Measurements from ENCODE around the gene NUBP2. TPM values are rescaled to one million over a fixed set of nuclear protein-coding genes. Genes with fewer than 3 reads are reported as not detected.

The NUBP2 gene
- total and polyA plus RNA-seq, 7 experiments from 2014 or later: 39.3 to 98.9 (median 57.4) TPM

GRCh38 chr16:1746693-1747195, 36.0 kb upstream of the NUBP2 start:
- DNase-seq (no peak), ATAC-seq (no peak)
- Mint-ChIP-seq H3K27me3 (no peaks in the 10 kb centered on the region), H3K36me3 (peaks cover 0 to 18% (median 3%) of the 10 kb centered on the region in 5 donors), H3K4me3 (no peak overlapping the region), H3K4me1 (peaks cover 0 to 3% (median 0%) of the 10 kb centered on the region in 7 donors), H3K9me3 (no peaks in the 10 kb centered on the region), H3K27ac (no peak overlapping the region)
- ChIA-PET CTCF (no interaction called here), POLR2A (no interaction called here)
- intact Hi-C loops (cut with micrococcal nuclease): no loop called here
- Histone ChIP-seq H3K9me3 (ENCODE audit: control insufficient read depth in 2 of 3, low read length in 3 of 3) (no peaks in the 10 kb centered on the region), H3K36me3 (ENCODE audit: control insufficient read depth in 2 of 3, insufficient read depth in 3 of 3, low read length in 3 of 3) (peaks cover 5 to 86% (median 5%) of the 10 kb centered on the region in 3 experiments), H3K4me3 (ENCODE audit: low read length) (no peak overlapping the region), H3K27me3 (ENCODE audit: control insufficient read depth in 2 of 2, insufficient read depth in 2 of 2, low read length in 2 of 2) (no peaks in the 10 kb centered on the region), H3K27ac (ENCODE audit: low read depth, low read length) (no peak overlapping the region), H3K4me1 (ENCODE audit: control insufficient read depth in 2 of 2, insufficient read depth in 2 of 2, low read length in 2 of 2) (no peaks in the 10 kb centered on the region)

- H3K27ac Mint-ChIP-seq: no peak overlapping the region
- CTCF ChIA-PET: no interaction called here
- H3K4me3 Mint-ChIP-seq: no peak overlapping the region
- no peaks in the 10 kb centered on the region for H3K4me1 ChIP-seq (ENCODE audit: control insufficient read depth in 2 of 2, insufficient read depth in 2 of 2, low read length in 2 of 2)
- POLR2A ChIA-PET: no interaction called here
- H3K27ac ChIP-seq (ENCODE audit: low read depth, low read length): no peak overlapping the region
- H3K4me1 Mint-ChIP-seq: peaks cover 0 to 3% (median 0%) of the 10 kb centered on the region in 7 donors
- intact Hi-C loops (cut with micrococcal nuclease): no loop called here
- ATAC-seq (no peak), DNase-seq (no peak)
- H3K27me3 Mint-ChIP-seq: no peaks in the 10 kb centered on the region
- H3K36me3 Mint-ChIP-seq: peaks cover 0 to 25% (median 3%) of the 10 kb centered on the region in 5 donors
- no peak overlapping the region for H3K4me3 ChIP-seq (ENCODE audit: low read length)
- H3K27me3 ChIP-seq (ENCODE audit: control insufficient read depth in 2 of 2, insufficient read depth in 2 of 2, low read length in 2 of 2): no peaks in the 10 kb centered on the region
- no peaks in the 10 kb centered on the region for H3K9me3 Mint-ChIP-seq
- H3K9me3 ChIP-seq (ENCODE audit: control insufficient read depth in 2 of 3, low read length in 3 of 3): no peaks in the 10 kb centered on the region
- peaks cover 5 to 91% (median 5%) of the 10 kb centered on the region in 3 experiments for H3K36me3 ChIP-seq (ENCODE audit: control insufficient read depth in 2 of 3, insufficient read depth in 3 of 3, low read length in 3 of 3)
These were observed 34.8 kb upstream of the NUBP2 start for GRCh38 chr16:1747934-1748333.

GRCh38 chr16:1749152-1750117, 33.3 kb upstream of the NUBP2 start:
- H3K36me3 ChIP-seq (ENCODE audit: control insufficient read depth in 2 of 3, insufficient read depth in 3 of 3, low read length in 3 of 3): peaks cover 5 to 84% (median 5%) of the 10 kb centered on the region in 3 experiments
- H3K36me3 Mint-ChIP-seq: peaks cover 0 to 25% (median 3%) of the 10 kb centered on the region in 5 donors

DNA sequence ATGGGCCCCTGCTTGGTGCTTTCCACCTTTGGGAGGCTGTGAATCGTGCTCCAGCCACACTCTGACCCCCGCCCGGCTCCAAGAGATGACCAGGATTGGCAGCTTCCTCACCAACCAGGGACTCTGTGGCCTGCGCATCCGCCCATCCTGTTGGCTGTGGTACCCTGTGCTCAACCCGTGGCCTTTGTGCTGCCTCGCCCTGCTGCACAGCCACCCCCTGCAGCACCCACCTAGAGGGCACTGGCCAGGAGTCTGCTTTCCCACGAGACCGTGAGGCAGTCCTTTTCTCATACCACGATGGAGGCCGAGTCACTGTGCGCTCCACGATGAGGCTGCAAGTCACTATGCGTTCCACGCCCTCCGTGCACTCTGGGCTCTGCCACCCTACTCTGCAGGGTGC, 30.8 kb upstream of the NUBP2 start:
- peaks cover 0 to 12% (median 7%) of the 10 kb centered on the region in 7 donors for H3K4me1 Mint-ChIP-seq
- no peak overlapping the region for H3K4me3 Mint-ChIP-seq
- H3K27me3 Mint-ChIP-seq: no peaks in the 10 kb centered on the region
- peaks cover 0 to 22% (median 0%) of the 10 kb centered on the region in 5 donors for H3K36me3 Mint-ChIP-seq
- Histone ChIP-seq H3K36me3 (ENCODE audit: control insufficient read depth in 2 of 3, insufficient read depth in 3 of 3, low read length in 3 of 3) (peaks cover 0 to 69% (median 5%) of the 10 kb centered on the region in 3 experiments), H3K27me3 (ENCODE audit: control insufficient read depth in 2 of 2, insufficient read depth in 2 of 2, low read length in 2 of 2) (no peaks in the 10 kb centered on the region), H3K27ac (ENCODE audit: low read depth, low read length) (no peak overlapping the region), H3K4me1 (ENCODE audit: control insufficient read depth in 2 of 2, insufficient read depth in 2 of 2, low read length in 2 of 2) (no peaks in the 10 kb centered on the region), H3K9me3 (ENCODE audit: control insufficient read depth in 2 of 3, low read length in 3 of 3) (no peaks in the 10 kb centered on the region), H3K4me3 (ENCODE audit: low read length) (no peak overlapping the region)
- no peak overlapping the region for H3K27ac Mint-ChIP-seq
- ATAC-seq (no peak), DNase-seq (no peak)
- POLR2A ChIA-PET: no interaction called here
- CTCF ChIA-PET: no interaction called here
- intact Hi-C loops (cut with micrococcal nuclease): no loop called here
- H3K9me3 Mint-ChIP-seq: no peaks in the 10 kb centered on the region

More at GRCh38 chr16:1749152-1750117, 33.3 kb upstream of the NUBP2 start:
- ATAC-seq (no peak), DNase-seq (no peak)
- H3K27me3 ChIP-seq (ENCODE audit: control insufficient read depth in 2 of 2, insufficient read depth in 2 of 2, low read length in 2 of 2): no peaks in the 10 kb centered on the region
- no peak overlapping the region for H3K27ac ChIP-seq (ENCODE audit: low read depth, low read length)
- no peak overlapping the region for H3K4me3 ChIP-seq (ENCODE audit: low read length)
- no peaks in the 10 kb centered on the region for H3K27me3 Mint-ChIP-seq
- ChIA-PET CTCF (interaction anchor here (0.7 kb wide), 1 partner anchor 51 kb away, joined by 3 read pairs; no protein-coding TSS in a partner anchor), POLR2A (no interaction called here)
- peak overlapping the region in 1 of 9 donors; percentile 56 for H3K27ac Mint-ChIP-seq
- no peaks in the 10 kb centered on the region for H3K9me3 Mint-ChIP-seq
- no peak overlapping the region for H3K4me3 Mint-ChIP-seq
- no peaks in the 10 kb centered on the region for H3K9me3 ChIP-seq (ENCODE audit: control insufficient read depth in 2 of 3, low read length in 3 of 3)
- intact Hi-C loops (cut with micrococcal nuclease): no loop called here
- peaks cover 0 to 3% (median 0%) of the 10 kb centered on the region in 7 donors for H3K4me1 Mint-ChIP-seq
- no peaks in the 10 kb centered on the region for H3K4me1 ChIP-seq (ENCODE audit: control insufficient read depth in 2 of 2, insufficient read depth in 2 of 2, low read length in 2 of 2)

- Mint-ChIP-seq H3K27ac (no peak overlapping the region), H3K9me3 (no peaks in the 10 kb centered on the region), H3K27me3 (no peaks in the 10 kb centered on the region), H3K36me3 (peaks cover 0 to 22% (median 0%) of the 10 kb centered on the region in 5 donors), H3K4me3 (no peak overlapping the region), H3K4me1 (peaks cover 0 to 19% (median 14%) of the 10 kb centered on the region in 7 donors)
- ChIA-PET CTCF (no interaction called here), POLR2A (no interaction called here)
- DNase-seq: no peak
- no peak overlapping the region for H3K4me3 ChIP-seq (ENCODE audit: low read length)
- H3K4me1 ChIP-seq (ENCODE audit: control insufficient read depth in 2 of 2, insufficient read depth in 2 of 2, low read length in 2 of 2): no peaks in the 10 kb centered on the region
- ATAC-seq: no peak
- intact Hi-C loops (cut with micrococcal nuclease): no loop called here
- H3K27me3 ChIP-seq (ENCODE audit: control insufficient read depth in 2 of 2, insufficient read depth in 2 of 2, low read length in 2 of 2): no peaks in the 10 kb centered on the region
- H3K9me3 ChIP-seq (ENCODE audit: control insufficient read depth in 2 of 3, low read length in 3 of 3): no peaks in the 10 kb centered on the region
- peaks cover 0 to 66% (median 4%) of the 10 kb centered on the region in 3 experiments for H3K36me3 ChIP-seq (ENCODE audit: control insufficient read depth in 2 of 3, insufficient read depth in 3 of 3, low read length in 3 of 3)
- no peak overlapping the region for H3K27ac ChIP-seq (ENCODE audit: low read depth, low read length)
These were observed 29.9 kb upstream of the NUBP2 start for GRCh38 chr16:1752853-1753252.

- H3K4me3 Mint-ChIP-seq: no peak overlapping the region
- ATAC-seq: no peak
- Histone ChIP-seq H3K27me3 (ENCODE audit: control insufficient read depth in 2 of 2, insufficient read depth in 2 of 2, low read length in 2 of 2) (no peaks in the 10 kb centered on the region), H3K4me3 (ENCODE audit: low read length) (no peak overlapping the region), H3K27ac (ENCODE audit: low read depth, low read length) (no peak overlapping the region), H3K9me3 (ENCODE audit: control insufficient read depth in 2 of 3, low read length in 3 of 3) (no peaks in the 10 kb centered on the region), H3K36me3 (ENCODE audit: control insufficient read depth in 2 of 3, insufficient read depth in 3 of 3, low read length in 3 of 3) (peaks cover 0 to 63% (median 0%) of the 10 kb centered on the region in 3 experiments), H3K4me1 (ENCODE audit: control insufficient read depth in 2 of 2, insufficient read depth in 2 of 2, low read length in 2 of 2) (no peaks in the 10 kb centered on the region)
- CTCF ChIA-PET: no interaction called here
- H3K4me1 Mint-ChIP-seq: peaks cover 0 to 21% (median 14%) of the 10 kb centered on the region in 7 donors
- H3K9me3 Mint-ChIP-seq: no peaks in the 10 kb centered on the region
- POLR2A ChIA-PET: no interaction called here
- no peaks in the 10 kb centered on the region for H3K27me3 Mint-ChIP-seq
- no peak for DNase-seq
- intact Hi-C loops (cut with micrococcal nuclease): no loop called here
- no peak overlapping the region for H3K27ac Mint-ChIP-seq
- peaks cover 0 to 24% (median 0%) of the 10 kb centered on the region in 5 donors for H3K36me3 Mint-ChIP-seq
These were observed 28.6 kb upstream of the NUBP2 start for GRCh38 chr16:1754204-1754603.
